ENCODE results near the gene ZNF385B. TPM values are rescaled to one million over a fixed set of nuclear protein-coding genes. Genes with fewer than 3 reads are reported as not detected.

The ZNF385B gene
- total and polyA plus RNA-seq, 2 donors (not counting 1 experiment from before 2014, with no cell fraction given), result not detected

DNA sequence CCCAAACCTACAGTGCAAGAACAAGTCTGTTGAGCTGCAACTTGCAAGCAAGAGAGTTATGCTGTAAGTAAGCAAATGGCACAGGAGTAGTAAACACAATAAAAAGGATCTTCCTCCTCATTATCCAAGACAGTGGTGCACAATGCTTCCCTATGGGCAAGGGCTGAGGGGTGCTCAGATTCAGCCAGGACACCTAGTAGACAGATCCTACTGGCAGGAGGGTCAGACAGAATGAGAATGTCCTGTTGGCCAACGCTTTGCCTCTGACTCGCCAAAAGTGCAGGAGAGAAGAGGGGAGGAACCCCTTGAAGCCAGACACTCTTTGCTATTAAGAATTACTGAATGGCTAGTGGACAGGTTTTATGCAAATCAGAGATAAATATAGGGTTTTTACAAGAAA is 316.4 kb downstream of the ZNF385B start:
- H2AFZ ChIP-seq (ENCODE audit: insufficient read depth, low read depth, low read length, poor library complexity, severe bottlenecking), result no peak overlapping the region
- Mint-ChIP-seq H3K9me3 (ENCODE audit: insufficient read depth) (no peaks in the 10 kb centered on the region), H3K4me3 (no peak overlapping the region), H3K4me1 (no peaks in the 10 kb centered on the region), H3K27me3 (peaks cover 13% of the 10 kb centered on the region), H3K27ac (no peak overlapping the region)
- no peaks in the 10 kb centered on the region for H3K9me3 ChIP-seq (ENCODE audit: control extremely low read depth in 1 of 3, control insufficient read depth in 2 of 3, insufficient read depth in 1 of 3, low read length in 2 of 3)
- H3K4me2 ChIP-seq (replicated peaks; ENCODE audit: low read depth, low read length, poor library complexity, severe bottlenecking), result no peak overlapping the region
- CTCF ChIA-PET, result no interaction called here
- no peaks in the 10 kb centered on the region for H3K4me1 ChIP-seq (ENCODE audit: control insufficient read depth in 2 of 2, insufficient read depth in 2 of 2, low read length in 2 of 2)
- DNase-seq (no peak), ATAC-seq (ENCODE audit: low read depth) (no peak)
- no peak overlapping the region for H3K9ac ChIP-seq (ENCODE audit: low read length)
- H3K27ac ChIP-seq (ENCODE audit: low read length in 2 of 2), result no peak overlapping the region
- POLR2A ChIA-PET, result no interaction called here
- H3K4me3 ChIP-seq (ENCODE audit: control extremely low read depth in 1 of 5, extremely low read depth in 1 of 5, insufficient read depth in 1 of 5, low read depth in 2 of 5, low read length in 4 of 5), result no peak overlapping the region
- intact Hi-C loops (cut with micrococcal nuclease), result no loop called here
- WGBS (ENCODE audit: insufficient coverage), result 70% methylated on average over 2 of the region's 2 CpGs
- no peaks in the 10 kb centered on the region for H3K27me3 ChIP-seq (replicated peaks in 1 of 4; ENCODE audit: control extremely low read depth in 1 of 4, control insufficient read depth in 3 of 4, insufficient read depth in 4 of 4, low read length in 3 of 4)
- no peaks in the 10 kb centered on the region for H3K36me3 ChIP-seq (replicated peaks in 1 of 2; ENCODE audit: control extremely low read depth in 1 of 2, control insufficient read depth in 1 of 2, extremely low read depth in 1 of 2, insufficient read depth in 2 of 2, low read length in 1 of 2)
- no peaks in the 10 kb centered on the region for H4K20me1 ChIP-seq (ENCODE audit: control insufficient read depth, insufficient read depth, low read length, poor library complexity, severe bottlenecking)
- no peak for TF ChIP-seq EZH2 (IDR thresholded peaks at IDR 0.05; ENCODE audit: borderline replicate concordance, insufficient read depth, low read depth, low read length, poor library complexity, severe bottlenecking)
- TF ChIP-seq CTCF (IDR thresholded peaks at IDR 0.05), result no peak
- no peaks in the 10 kb centered on the region for H3K79me2 ChIP-seq (ENCODE audit: control insufficient read depth, insufficient read depth, low read length)

GRCh38 chr2:179543361-179543901 is 318.0 kb downstream of the ZNF385B start:
- TF ChIP-seq EZH2 (IDR thresholded peaks at IDR 0.05; ENCODE audit: borderline replicate concordance, insufficient read depth, low read depth, low read length, poor library complexity, severe bottlenecking), result no peak
- H3K27ac ChIP-seq (ENCODE audit: low read length in 2 of 2), result no peak overlapping the region
- no peaks in the 10 kb centered on the region for H3K36me3 ChIP-seq (replicated peaks in 1 of 2; ENCODE audit: control extremely low read depth in 1 of 2, control insufficient read depth in 1 of 2, extremely low read depth in 1 of 2, insufficient read depth in 2 of 2, low read length in 1 of 2)
- H3K4me1 ChIP-seq (ENCODE audit: control insufficient read depth in 2 of 2, insufficient read depth in 2 of 2, low read length in 2 of 2), result no peaks in the 10 kb centered on the region
- DNase-seq (no peak), ATAC-seq (ENCODE audit: low read depth) (no peak)
- no peak overlapping the region for H3K4me3 ChIP-seq (ENCODE audit: control extremely low read depth in 1 of 5, extremely low read depth in 1 of 5, insufficient read depth in 1 of 5, low read depth in 2 of 5, low read length in 4 of 5)
- intact Hi-C loops (cut with micrococcal nuclease), result no loop called here
- Mint-ChIP-seq H3K9me3 (ENCODE audit: insufficient read depth) (peaks cover 4% of the 10 kb centered on the region), H3K27me3 (peaks cover 13% of the 10 kb centered on the region), H3K4me3 (no peak overlapping the region), H3K27ac (no peak overlapping the region), H3K4me1 (no peaks in the 10 kb centered on the region)
- H3K4me2 ChIP-seq (replicated peaks; ENCODE audit: low read depth, low read length, poor library complexity, severe bottlenecking), result no peak overlapping the region
- H2AFZ ChIP-seq (ENCODE audit: insufficient read depth, low read depth, low read length, poor library complexity, severe bottlenecking), result no peak overlapping the region
- no peaks in the 10 kb centered on the region for H3K27me3 ChIP-seq (replicated peaks in 1 of 4; ENCODE audit: control extremely low read depth in 1 of 4, control insufficient read depth in 3 of 4, insufficient read depth in 4 of 4, low read length in 3 of 4)
- POLR2A ChIA-PET, result no interaction called here
- 100% methylated on average over 1 of the region's 3 CpGs for WGBS (ENCODE audit: insufficient coverage)
- H4K20me1 ChIP-seq (ENCODE audit: control insufficient read depth, insufficient read depth, low read length, poor library complexity, severe bottlenecking), result no peaks in the 10 kb centered on the region
- no peak overlapping the region for H3K9ac ChIP-seq (ENCODE audit: low read length)
- H3K9me3 ChIP-seq (ENCODE audit: control extremely low read depth in 1 of 3, control insufficient read depth in 2 of 3, insufficient read depth in 1 of 3, low read length in 2 of 3), result peaks cover 0 to 5% (median 4%) of the 10 kb centered on the region in 3 donors
- CTCF ChIA-PET, result no interaction called here
- no peaks in the 10 kb centered on the region for H3K79me2 ChIP-seq (ENCODE audit: control insufficient read depth, insufficient read depth, low read length)

Data from B cell (primary cell).